Measurements from ENCODE around the gene DPP10.
"Not testable (repeated sequence)": the region's sequence is repeated elsewhere in the genome, so short reads cannot be mapped to it uniquely, and the experiment has no call there.

DPP10 gene

DNA sequence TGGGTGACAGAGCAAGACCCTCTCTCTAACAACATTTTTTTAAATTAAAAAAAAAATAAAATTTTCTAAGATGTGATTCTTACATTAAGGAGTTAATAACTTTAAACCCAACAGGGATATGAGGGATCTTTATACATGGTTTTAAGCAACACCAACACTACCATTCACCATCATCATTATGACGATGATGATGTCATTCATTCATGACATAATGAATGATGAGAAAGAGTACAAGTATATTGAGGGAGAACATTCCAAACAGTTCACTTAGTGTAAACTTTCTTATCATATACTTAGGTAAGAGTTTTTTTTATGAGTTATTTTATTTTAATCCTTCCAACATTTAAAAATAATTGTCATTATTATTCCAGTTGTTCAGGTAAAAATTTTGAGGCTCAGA is 863.3 kb downstream of the DPP10 start:
- no peak for DNase-seq

DNA sequence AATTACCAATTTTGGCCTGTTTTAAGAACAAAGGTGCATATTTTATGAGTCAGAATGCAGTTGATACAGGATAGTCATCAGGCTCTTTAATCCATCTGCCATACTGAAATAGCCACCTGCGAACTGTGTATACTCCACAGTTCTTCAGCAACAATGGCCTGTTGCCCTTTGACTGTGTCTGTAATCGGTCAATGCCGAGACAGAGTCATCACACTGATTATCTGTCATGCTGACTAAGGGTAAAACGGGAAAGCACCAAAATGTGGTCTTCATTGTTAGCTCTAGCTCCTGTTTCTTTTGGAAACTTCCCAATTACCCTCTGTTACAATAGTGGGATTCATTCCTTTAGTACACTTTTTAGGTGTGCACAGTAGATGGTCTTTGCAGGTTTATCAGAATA is 871.7 kb downstream of the DPP10 start:
- DNase-seq: no peak

DNA sequence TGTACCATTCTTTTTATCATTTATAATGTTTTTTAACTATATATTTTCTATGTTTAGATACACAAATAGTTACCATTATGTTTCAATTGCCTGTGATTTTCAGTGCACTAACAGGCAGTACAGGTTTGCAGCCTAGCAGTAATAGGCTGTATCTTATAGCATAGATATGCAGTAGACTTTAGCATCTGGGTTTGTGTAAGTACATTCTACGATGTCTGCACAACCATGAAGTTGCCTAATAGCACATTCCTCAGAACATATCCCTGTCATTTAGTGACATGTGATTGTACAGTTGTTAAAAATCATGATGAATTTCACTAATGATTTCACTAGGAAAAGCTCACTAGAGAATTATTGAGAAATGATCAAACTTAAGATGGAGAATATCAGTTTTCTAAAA is 884.6 kb downstream of the DPP10 start:
- DNase-seq: no peak

DNA sequence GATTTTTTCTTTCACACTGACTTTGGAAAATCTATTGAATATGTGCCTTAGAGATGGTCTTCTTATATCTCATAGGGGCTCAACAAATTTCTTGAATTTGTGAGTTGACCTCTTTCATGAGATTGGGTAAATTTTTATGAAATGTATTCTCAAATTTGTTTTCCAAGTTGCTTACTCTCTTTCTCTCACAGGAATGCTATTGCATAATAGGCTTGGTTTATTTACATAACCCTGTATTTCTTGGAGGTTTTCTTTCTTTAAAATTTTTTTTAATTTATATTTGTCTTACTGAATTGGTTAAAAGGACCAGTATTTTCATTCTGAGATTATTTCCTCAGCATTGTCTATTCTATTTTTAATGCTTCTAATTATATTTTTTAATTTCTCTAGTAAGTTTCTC is 917.1 kb downstream of the DPP10 start:
- no peak for DNase-seq

DNA sequence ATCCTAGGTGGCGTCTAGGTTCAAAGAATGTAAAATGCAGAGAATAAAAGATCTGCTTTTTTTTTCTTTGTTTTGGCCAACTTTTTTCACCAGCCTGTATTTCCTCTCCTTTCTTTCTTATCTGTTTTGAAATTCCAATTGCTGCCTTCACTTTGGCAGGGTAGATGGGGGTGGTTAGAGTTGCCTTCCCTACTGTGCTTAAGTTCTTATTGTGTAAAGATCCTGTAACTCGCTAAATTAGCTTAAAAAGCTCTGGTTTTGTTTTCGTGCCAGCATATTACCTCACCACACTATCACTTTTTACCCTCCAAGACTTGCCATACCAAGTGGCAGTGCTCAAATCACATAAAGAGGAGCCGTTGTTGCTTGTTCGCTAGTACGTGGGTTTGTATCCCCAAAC is 921.7 kb downstream of the DPP10 start:
- DNase-seq: no peak

DNA sequence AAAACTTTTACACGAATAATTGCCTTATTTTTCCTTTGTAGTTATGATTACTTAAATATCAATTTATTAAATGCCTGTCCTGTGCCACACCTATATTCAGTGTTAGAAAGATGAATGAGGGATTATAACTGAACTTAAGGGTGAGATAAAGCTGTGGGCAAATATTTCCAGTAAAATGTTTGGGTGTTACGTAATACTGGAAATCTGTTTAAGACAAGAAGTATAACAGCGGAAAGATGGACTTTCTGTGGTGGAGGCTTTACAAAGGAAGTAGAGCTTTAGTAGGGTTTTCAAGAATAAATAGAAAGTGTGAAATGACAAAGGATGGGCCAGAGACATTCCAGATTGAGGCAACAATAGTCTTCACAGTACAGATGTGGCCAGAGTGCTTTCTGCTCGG is 927.0 kb downstream of the DPP10 start:
- no peak for DNase-seq

DNA sequence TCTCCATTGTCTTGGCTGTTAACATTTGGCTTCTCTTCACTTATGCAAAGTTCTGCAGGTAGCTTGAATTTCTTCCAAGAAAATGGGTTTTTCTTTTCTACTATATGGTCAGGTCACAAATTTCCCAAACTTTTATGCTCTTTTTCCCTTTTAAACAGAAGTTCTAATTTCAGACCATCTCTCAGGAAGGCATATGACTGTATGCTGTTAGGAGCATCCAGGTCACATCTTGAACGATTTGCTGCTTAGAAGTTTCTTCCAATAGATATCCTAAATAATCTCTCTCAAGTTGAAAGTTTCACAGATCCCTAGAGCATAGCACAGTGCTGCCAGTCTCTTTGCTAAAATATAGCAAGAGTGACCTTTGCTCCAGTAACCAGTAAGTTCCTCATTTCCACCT is 932.5 kb downstream of the DPP10 start:
- DNase-seq: no peak

DNA sequence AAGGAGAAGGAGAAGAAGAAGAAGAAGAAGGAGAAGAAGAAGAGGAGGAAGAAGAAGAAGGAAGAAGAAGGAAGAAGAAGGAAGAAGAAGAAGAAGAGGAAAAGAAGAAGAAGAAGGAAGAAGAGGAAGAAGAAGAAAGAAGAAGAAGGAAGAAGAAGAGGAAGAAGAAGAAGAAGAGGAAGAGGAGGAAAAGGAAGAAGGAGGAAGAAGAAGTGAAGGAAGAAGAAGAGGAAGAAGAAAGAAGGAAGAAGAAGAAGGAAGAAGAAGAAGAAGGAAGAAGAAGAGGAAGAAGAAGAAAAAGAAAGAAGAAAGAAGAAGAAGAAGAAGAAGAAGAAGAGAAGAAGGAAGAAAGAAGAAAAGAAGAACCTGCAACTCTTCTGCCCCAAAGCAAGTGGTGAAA is 942.0 kb downstream of the DPP10 start:
- DNase-seq: no peak

DNA sequence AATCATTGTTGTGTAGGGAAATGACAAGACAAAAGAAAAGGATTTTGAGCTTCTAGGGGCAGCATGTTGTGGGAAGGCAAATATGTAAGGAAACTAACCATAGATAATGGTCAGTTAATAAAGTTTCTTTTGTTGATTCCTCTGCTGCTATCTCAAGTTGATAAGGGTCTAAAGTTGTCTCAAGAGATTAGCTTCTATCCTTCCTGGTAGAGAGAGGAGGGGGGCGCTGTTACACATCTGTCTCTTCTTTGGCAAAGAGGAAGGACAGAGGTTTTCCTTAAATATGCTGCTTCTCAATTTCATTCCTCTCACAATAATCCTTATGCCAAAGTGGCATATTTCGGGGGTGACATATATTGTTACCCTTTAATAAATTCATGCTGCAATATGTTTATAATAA is 944.0 kb downstream of the DPP10 start:
- DNase-seq: no peak

DNA sequence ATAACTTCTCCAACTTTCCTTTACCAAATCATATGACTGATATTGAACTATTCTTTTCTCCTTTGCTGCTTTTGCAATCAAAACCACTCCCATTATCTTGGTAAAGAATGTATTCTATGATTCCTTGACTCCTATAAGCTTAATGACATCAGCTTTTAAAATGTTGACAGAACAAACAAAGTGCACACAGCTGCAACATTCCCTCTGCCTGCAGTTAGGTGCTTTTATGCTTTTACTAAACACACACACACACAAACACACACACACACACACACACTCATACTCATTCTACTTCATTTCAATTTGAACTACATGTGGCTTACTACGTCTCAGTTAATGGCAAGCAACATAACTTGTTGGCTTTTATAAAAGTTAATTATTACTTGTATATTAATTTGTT is 946.6 kb downstream of the DPP10 start:
- no peak for DNase-seq

DNA sequence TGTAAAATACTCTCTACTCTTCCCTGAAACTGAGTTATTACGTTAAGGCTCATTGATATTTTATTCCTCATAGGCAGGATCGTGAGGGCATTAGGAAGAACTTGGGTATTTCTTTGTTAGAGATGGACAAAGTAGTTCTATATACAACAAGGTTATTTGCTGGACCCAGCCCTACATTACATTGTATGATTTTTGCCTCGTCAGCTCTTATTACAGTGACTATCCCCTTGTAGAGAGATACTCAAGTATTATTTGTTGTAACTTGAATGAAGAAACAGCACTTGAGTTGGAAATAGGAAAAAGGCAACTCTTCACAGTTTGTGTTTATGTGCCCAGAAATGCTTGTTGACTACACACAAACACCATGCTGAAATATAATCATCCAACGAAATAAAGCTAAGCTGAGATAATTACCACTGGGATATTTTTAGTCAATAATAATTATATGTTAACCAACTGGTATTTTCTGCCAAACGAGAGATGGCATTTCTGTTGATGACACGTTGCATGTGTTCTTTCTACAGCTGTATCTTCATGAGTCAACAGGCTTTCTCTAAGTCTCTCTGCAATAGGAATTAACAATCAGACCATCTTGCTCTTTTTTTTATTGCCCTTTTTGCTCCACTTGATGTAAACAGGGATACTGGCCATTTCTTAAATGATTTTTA is 947.6 kb downstream of the DPP10 start:
- no peak for DNase-seq

DNA sequence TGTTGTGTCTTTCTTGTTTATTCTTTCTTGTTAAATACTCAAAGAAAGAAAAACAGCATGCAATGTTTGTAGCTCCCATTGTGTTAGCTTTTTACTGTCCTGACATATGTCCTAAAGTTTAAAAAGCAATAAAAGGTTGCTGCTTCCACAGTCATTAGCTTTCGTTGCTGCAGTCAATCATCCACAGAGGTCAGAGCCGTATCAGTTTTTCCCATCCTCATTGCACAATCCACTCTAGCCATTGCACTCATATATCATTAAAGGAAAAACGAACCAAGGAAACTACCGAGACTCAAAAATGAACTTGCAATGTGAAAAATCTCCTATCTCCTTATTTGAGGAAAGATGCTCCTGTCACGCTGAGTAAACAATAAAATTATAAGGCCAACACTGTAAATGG is 954.1 kb downstream of the DPP10 start:
- no peak for DNase-seq

DNA sequence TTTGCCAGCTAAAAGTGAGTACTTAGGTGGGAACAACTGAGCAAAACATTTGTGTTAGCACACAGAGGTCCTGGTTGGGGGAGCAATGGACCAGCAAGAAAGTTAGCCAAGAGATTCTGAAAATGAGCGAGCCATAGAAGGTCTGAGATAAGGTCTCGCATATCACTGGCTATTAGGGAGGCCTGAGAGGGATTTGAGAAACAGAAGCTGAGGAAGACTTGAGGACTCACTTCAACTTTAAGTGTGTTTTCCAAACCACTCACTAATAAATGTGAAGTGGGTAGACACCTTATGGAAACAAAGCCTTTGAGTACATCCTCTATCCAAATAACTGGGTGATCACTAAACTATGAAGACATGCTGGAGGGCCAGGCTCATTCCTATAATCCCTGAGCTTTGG is 958.5 kb downstream of the DPP10 start:
- DNase-seq: no peak

DNA sequence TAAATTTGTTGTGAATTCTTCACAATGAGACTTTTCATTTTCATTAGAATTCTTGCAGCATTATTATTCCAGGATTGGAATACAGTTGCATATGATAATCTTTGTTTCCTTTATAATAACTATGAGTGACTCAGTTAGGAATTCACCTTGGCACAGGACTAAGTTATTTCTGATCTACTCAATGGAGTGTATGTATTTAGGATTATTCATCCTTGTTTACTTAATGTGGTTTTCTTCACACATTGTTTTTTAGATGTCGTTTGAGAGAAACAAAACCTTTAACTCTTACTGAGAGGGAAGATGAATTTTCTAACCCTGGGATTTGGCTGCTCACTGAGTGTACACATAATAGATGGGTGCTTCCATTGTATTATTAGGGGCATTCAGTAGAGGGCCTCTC is 970.1 kb downstream of the DPP10 start:
- DNase-seq: no peak

DNA sequence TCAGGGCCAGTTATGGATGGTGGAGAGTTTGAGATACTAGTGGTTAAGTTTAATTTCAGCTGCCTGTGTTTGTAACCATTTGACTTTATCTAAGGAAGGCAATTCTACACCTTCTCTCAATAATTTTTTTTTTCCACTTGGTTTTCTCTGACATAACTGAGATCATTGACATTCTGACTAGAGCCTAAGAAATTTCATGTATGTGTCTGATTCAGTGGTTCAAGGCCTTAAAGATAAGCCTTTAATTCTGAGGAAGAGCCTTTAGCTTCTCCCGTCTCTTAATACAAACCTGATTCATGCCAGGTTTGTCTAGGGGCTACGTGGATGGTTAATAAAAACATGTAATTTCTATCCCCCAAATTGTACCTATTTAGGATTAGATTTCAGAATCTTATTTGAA is 971.4 kb downstream of the DPP10 start:
- no peak for DNase-seq

DNA sequence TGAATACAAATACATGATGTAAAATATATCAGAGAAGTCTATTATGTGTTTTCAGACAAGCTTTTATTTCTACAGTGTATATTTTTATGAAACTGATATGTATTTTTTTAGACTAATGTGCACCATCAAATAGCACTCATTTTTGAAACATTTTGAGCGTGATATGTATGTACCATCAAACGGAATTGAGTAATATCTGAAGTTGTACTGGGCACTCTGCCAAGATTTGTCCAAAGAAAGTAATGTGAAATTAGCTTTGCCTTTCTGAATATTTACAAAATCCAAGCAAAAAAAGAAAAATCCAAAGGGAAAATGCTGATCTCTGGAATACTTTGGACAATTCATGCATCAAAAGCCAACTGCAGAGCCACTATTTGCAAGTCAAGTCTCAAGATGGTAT is 972.0 kb downstream of the DPP10 start:
- no peak for DNase-seq

DNA sequence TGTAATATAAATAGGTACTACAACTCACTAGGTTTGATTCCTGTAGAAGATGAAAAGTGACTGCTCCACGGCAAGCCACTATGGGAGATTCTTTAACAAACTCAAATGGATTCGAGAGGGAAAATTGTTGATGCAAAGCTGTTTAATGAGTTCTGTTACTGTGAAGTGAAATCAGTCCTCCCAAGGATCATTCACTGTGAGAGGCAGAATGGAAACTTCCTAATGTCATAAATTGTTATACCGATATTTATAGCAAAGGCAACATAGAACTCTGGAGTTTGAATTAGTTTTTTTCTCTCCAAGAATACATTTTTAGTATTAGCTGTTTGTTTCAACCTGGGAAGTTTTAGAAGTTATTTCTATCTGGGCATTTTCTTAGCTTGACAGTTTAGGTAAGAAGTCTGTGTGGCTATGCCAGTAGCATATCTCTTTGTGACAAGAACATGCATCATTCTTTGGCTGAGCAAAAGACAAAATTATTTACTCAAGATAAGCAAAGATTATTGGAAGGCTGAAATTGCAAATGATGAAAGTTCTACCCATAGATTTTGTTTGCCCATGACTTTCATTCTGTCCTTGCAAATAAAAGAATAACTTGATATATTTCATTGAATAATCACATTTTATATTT is 979.7 kb downstream of the DPP10 start:
- no peak for DNase-seq

DNA sequence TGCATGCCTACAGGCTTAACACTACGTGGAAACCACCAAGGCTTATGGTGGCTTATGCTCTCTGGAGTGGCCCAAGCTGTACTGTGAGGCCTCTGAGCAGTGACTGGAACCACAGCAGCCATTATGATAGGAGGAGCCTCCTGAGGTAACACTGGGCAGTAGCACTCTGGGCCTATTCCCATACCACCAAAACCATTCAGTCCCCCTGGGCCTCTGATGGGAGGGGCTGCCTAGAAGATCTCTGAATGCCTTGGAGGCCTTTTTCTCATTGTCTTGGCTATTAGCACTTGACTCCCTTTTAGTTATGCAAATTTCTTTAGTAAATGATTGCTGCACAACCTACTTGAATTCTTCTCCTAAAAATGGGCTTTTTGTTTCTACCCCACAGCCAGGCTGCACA is 985.0 kb downstream of the DPP10 start:
- no peak for DNase-seq

DNA sequence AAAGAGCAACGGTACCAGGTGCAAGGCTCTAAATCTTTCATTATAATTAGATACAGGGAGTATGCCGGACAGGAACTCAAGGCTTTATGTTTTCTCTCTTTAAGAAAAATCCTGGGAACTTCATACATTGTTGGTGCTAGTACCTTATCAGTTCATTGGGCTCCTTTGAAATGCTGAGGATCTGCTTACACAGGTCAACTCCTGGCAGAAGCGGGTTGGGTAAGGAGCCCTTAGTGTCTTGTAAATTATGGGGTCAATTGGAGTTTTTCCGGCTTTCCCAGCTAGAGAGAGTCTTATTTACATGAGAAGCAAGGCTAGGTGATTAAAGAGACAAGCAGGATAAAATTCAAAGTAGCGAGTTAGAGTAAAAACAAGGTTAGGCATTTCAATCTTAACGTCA is 998.3 kb downstream of the DPP10 start:
- DNase-seq: not testable (repeated sequence)

DNA sequence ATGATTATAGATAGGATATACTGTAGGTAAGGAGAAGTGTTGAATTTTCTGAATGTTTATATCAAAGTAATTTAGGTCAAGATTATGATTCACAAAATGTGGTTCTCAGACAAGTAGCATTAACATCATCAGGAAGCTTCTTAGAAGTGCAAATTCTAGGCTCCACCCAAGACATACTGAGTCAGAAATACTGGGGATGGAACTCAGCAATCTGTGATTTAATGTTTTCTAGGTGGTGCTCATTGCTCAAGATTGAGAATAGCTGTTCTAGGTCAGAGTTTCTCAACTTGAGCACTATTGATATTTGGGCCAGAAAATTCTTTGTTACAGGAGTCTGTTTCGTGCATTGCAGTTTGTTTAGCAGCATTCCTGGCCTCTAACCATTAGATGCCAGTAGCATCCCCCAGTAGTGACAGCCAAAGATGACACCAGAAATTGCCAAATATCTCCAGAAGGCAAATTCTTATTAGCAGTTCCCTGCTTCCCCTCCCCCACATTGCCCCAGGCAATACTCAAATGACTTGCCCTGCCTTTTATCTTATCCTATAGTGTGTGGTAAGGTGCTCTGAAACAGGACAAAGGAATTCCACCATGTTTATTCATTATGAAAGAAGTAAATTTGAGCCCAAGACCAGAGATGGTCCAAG is 1001.2 kb downstream of the DPP10 start:
- DNase-seq: no peak

DNA sequence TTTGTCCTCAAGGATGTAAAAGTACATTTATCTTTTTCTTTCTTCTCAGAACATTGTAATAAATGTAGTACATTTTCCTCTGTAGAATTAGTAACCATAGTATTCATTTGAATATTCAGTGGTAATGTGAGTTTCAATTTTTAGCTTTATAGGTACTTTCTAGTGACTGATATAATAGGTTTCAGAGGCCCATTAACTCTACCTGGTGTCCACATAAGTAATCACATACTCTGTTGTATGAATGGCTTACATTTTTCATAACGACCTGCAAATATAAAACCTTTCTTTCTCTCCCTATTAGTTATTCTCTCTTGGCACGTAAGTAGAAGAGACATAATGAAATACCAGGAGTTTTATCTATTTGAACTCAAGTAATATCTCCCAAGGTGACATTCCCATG is 1017.6 kb downstream of the DPP10 start:
- no peak for DNase-seq

DNA sequence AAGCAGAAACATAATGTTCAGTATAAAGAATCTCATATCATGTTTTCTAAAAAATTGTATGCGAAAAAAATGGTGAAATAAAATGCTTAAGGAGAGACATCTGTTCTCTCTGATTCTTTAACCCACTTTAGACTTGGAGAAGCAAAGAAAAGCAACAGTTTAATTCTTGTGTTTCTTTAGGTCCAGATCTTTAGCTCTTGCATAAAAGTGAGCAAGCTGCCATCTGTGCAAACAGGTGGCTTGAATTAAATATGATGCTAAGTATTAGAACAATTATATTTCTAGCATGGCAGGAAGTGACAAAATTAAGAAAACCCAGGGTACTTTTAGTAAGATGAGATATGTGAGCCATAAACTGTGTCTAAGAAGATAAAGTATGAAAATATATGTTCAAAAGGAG is 1038.3 kb downstream of the DPP10 start:
- DNase-seq: no peak

DNA sequence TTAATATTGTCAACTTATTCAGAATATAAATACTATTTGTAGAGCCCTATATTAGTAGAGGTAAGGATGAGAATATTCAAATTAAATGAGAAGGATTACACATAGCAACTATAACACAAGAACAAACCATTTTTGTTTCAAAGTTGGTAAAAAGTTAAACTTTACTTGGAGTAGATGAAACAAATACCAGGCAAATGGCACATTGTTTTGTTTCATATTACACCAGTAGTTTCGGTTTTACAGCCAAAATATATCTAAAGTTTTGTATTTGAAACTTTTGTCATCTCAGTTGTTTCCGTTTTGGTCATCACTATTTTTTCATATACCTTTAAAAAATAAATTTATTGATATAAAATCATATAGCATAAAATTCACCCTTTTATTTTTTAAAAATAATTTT is 1039.4 kb downstream of the DPP10 start:
- no peak for DNase-seq

DNA sequence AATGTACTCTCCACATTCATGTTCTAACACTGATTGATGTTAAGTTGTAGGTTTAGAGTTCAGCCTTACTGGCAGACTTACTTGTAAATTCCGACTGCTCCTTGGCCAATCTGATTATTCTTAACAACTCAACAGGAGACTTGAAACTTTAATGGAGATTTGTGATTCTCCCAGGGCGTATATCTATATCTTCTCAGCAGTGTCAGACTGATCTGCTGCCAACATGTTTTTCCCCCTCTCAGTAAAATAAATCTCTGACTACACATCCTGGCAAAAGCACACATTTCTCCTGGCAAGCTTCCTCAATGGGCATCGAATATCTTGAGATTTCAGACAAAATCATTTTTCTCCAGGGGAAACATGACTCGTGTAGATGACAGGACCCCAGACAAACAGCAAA is 1041.2 kb downstream of the DPP10 start:
- no peak for DNase-seq

DNA sequence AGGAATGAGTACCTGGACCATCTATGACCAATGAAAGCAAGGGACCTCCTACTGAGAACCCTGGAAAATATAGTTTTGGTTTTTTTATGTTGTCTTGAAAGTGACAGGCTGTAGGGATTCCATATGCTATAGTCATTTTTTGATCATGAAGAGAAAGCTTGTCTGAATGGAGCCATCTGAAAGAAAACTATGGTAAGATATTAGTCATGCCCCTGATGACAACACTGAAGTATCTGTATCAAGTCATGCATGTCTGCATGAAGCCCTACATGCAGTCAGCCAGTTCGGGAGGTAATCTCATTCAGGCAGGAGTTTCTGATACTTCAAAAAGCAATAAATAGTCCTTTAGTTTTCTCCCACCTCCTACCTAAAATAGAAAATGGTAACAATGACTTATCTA is 1042.0 kb downstream of the DPP10 start:
- no peak for DNase-seq
